OCI-LY7 (cell line): ENCODE data around the gene DRC7. TPM values are rescaled to one million over a fixed set of nuclear protein-coding genes. Genes with fewer than 3 reads are reported as not detected.

Source experiments
- BruUV-seq: library from RNA; stranded (reverse); fragments of 400-500 nt; replicated peaks from 2 replicates; lab custom pipeline; 2021; lab: Mats Ljungman, UMichigan
- CTCF ChIA-PET: fragments of 300-600 bp; sonication (Branson Sonifier 250); formaldehyde crosslinking; loops from one replicate; lab custom pipeline; 2022; ENCODE audit warnings: antibody characterized with exemption; ENCODE audit not compliant: unreplicated experiment; lab: Charles Lee
- POLR2A ChIA-PET: fragments of 300-600 bp; sonication (Branson Sonifier 250); formaldehyde crosslinking; loops from one replicate; lab custom pipeline; 2022; ENCODE audit warnings: antibody characterized with exemption; lab: Charles Lee
- DNase-seq: peaks from one replicate; pipeline ENCODE4 v3.0.0-alpha.2; 2015; ENCODE audit warnings: low spot score
- H2AFZ ChIP-seq: fragments of 200-600 bp; sonication (generic), shearing (Covaris generic); 2 replicates; pipeline ENCODE4 v1.6.1; 2014; ENCODE audit warnings: mild to moderate bottlenecking, antibody characterized with exemption, low read length, moderate library complexity
- H3K27ac ChIP-seq: fragments of 200-600 bp; sonication (generic); 2 replicates; pipeline ENCODE4 v1.5.1; 2014; ENCODE audit warnings: mixed run types, low read depth, mild to moderate bottlenecking, moderate library complexity, low read length, inconsistent platforms; ENCODE audit not compliant: poor library complexity, severe bottlenecking
- H3K36me3 ChIP-seq: fragments of 200-600 bp; sonication (generic); 2 replicates; pipeline ENCODE4 v1.6.1; 2014; ENCODE audit warnings: mild to moderate bottlenecking, antibody characterized with exemption, low read length, moderate library complexity, mixed read lengths; ENCODE audit not compliant: insufficient read depth
- H3K4me1 ChIP-seq: fragments of 200-600 bp; sonication (generic); 2 replicates; pipeline ENCODE4 v1.5.1; 2014; ENCODE audit warnings: mild to moderate bottlenecking, low read length; ENCODE audit not compliant: insufficient read depth, poor library complexity, severe bottlenecking
- H3K4me2 ChIP-seq: fragments of 200-600 bp; sonication (generic); 2 replicates; pipeline ENCODE4 v1.6.1; 2014; ENCODE audit warnings: mild to moderate bottlenecking, low read length
- H3K4me3 ChIP-seq: fragments of 200-600 bp; sonication (generic); 2 replicates; pipeline ENCODE4 v1.5.1; 2014; ENCODE audit warnings: mild to moderate bottlenecking, low read depth, low read length; ENCODE audit not compliant: poor library complexity, severe bottlenecking
- H3K79me2 ChIP-seq: fragments of 200-600 bp; sonication (generic); 2 replicates; pipeline ENCODE4 v1.6.1; 2016; ENCODE audit warnings: low read depth, mild to moderate bottlenecking, low read length, moderate library complexity, mixed read lengths; ENCODE audit not compliant: insufficient read depth
- H3K9me2 ChIP-seq: fragments of 200-600 bp; sonication (generic); 2 replicates; pipeline ENCODE4 v1.6.1; 2016; ENCODE audit warnings: mild to moderate bottlenecking, low read length, mixed read lengths; ENCODE audit not compliant: insufficient read depth
- H3K9me3 ChIP-seq: fragments of 200-600 bp; sonication (generic); 2 replicates; pipeline ENCODE4 v1.6.1; 2014; ENCODE audit warnings: mild to moderate bottlenecking, mixed run types, low read length, mixed read lengths
- H4K20me1 ChIP-seq: fragments of 200-600 bp; sonication (generic); 2 replicates; pipeline ENCODE4 v1.6.1; 2014; ENCODE audit warnings: mild to moderate bottlenecking, antibody characterized with exemption, low read length, moderate library complexity, mixed read lengths; ENCODE audit not compliant: insufficient read depth
- EZH2phosphoT487 ChIP-seq: fragments of 200-600 bp; sonication (generic); IDR thresholded peaks from 2 replicates; pipeline ENCODE4 v1.6.1; 2018; ENCODE audit warnings: low read depth, borderline replicate concordance, mild to moderate bottlenecking, mixed run types, antibody characterized with exemption, low read length, moderate library complexity, mixed read lengths
- intact Hi-C: fragments of 100-400 bp; cut with micrococcal nuclease; formaldehyde crosslinking; loops from one replicate; pipeline ENCODE4 v1.10.0; 2022; ENCODE audit not compliant: unreplicated experiment
- total RNA-seq, 2 experiments: library from RNA; depleted of rRNA in 1 of 2; stranded (reverse); fragments of >200 nt in 1 of 2; shearing (Covaris generic) in 1 of 2; gene quantifications; 2 replicates each; pipeline ENCODE4 v1.2.3, GENCODE V29; 2014 to 2022
- TF ChIP-seq, protein P1 (sequence below): fragments of 200-600 bp; sonication (generic); conservative IDR thresholded peaks from 2 replicates; pipeline ENCODE4 v1.5.1; 2014; ENCODE audit warnings: mild to moderate bottlenecking, antibody characterized with exemption, low read length, moderate library complexity, mixed read lengths

The DRC7 gene
- total RNA-seq, 2 experiments from 2014 or later, result 0.44 to 0.46 TPM

DNA sequence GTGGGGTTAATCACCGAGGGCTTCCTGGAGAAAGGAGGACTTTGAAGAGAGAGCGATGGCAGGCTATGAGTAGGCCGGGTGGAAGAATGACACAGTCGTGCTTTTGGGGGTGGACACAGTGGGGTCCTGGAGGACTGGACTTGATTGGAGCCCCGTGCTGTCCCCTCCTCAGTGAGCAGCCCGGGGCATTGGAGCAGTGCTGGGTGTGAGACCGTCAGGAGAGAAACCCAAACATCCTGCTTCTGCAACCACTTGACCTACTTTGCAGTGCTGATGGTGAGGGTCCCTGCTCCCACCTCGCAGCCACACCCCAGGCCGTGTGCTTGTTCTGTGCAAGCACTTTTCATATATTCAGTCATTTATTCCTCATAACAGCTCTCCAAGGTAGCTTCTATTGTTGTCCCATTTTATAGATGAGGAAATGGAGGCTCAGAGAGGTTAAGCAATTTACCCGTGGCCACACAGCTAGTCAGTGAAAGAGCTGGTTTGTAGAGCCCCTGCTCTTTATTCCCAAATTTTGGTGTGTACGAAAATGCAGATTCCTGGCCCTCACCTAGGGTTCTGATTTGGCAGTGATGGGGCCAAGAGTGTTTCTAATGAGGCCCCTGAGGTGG is 38.2 kb upstream of the DRC7 start:
- TF ChIP-seq, protein P1, sequence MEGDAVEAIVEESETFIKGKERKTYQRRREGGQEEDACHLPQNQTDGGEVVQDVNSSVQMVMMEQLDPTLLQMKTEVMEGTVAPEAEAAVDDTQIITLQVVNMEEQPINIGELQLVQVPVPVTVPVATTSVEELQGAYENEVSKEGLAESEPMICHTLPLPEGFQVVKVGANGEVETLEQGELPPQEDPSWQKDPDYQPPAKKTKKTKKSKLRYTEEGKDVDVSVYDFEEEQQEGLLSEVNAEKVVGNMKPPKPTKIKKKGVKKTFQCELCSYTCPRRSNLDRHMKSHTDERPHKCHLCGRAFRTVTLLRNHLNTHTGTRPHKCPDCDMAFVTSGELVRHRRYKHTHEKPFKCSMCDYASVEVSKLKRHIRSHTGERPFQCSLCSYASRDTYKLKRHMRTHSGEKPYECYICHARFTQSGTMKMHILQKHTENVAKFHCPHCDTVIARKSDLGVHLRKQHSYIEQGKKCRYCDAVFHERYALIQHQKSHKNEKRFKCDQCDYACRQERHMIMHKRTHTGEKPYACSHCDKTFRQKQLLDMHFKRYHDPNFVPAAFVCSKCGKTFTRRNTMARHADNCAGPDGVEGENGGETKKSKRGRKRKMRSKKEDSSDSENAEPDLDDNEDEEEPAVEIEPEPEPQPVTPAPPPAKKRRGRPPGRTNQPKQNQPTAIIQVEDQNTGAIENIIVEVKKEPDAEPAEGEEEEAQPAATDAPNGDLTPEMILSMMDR, result no peak
- TF ChIP-seq EZH2phosphoT487, result no peak
- BruUV-seq, result no TSS peak
- H3K27ac ChIP-seq, result no peak overlapping the region

DNA sequence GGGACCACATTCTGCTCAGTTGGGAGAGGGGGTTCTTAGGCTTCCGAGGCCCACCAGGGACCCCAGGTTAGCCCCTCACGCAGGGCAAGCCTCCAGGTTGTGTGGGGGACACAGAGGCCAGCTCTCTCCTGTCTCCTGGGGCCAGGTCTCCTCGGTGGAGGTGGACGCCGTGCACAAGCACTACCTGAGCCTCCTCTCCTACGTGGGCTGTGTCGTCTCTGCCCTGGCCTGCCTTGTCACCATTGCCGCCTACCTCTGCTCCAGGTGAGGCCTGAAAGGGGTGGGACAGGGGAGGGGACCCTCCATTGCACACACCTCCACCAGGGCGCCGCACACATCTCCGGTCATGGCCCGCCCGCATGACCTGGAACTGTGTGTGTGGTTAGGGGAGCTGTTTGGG is 37.4 kb upstream of the DRC7 start:
- intact Hi-C loops, result no loop called here
- no peak overlapping the region for H3K4me3 ChIP-seq
- no peaks in the 10 kb centered on the region for H3K79me2 ChIP-seq
- TF ChIP-seq, protein P1, result no peak
- CTCF ChIA-PET, result interaction anchor here (0.6 kb wide), 1 partner anchor 36 kb away, joined by 3 read pairs; no protein-coding TSS in a partner anchor
- BruUV-seq, result no TSS peak
- H3K4me2 ChIP-seq, result no peak overlapping the region
- no peaks in the 10 kb centered on the region for H4K20me1 ChIP-seq
- H3K36me3 ChIP-seq, result no peaks in the 10 kb centered on the region
- no peaks in the 10 kb centered on the region for H3K9me2 ChIP-seq
- H3K9me3 ChIP-seq, result no peaks in the 10 kb centered on the region
- POLR2A ChIA-PET, result no interaction called here
- H2AFZ ChIP-seq, result no peak overlapping the region
- H3K4me1 ChIP-seq, result no peaks in the 10 kb centered on the region
- no peak overlapping the region for H3K27ac ChIP-seq
- no peak for DNase-seq

More for the DNA sequence above, 38.2 kb upstream of the DRC7 start:
- no peaks in the 10 kb centered on the region for H3K9me3 ChIP-seq
- no peak for DNase-seq
- POLR2A ChIA-PET, result no interaction called here
- no peaks in the 10 kb centered on the region for H3K79me2 ChIP-seq
- CTCF ChIA-PET, result no interaction called here
- no peaks in the 10 kb centered on the region for H3K4me1 ChIP-seq
- intact Hi-C loops, result no loop called here
- H3K36me3 ChIP-seq, result no peaks in the 10 kb centered on the region
- no peaks in the 10 kb centered on the region for H3K9me2 ChIP-seq
- H2AFZ ChIP-seq, result no peak overlapping the region
- no peak overlapping the region for H3K4me3 ChIP-seq
- no peak overlapping the region for H3K4me2 ChIP-seq
- no peaks in the 10 kb centered on the region for H4K20me1 ChIP-seq

DNA sequence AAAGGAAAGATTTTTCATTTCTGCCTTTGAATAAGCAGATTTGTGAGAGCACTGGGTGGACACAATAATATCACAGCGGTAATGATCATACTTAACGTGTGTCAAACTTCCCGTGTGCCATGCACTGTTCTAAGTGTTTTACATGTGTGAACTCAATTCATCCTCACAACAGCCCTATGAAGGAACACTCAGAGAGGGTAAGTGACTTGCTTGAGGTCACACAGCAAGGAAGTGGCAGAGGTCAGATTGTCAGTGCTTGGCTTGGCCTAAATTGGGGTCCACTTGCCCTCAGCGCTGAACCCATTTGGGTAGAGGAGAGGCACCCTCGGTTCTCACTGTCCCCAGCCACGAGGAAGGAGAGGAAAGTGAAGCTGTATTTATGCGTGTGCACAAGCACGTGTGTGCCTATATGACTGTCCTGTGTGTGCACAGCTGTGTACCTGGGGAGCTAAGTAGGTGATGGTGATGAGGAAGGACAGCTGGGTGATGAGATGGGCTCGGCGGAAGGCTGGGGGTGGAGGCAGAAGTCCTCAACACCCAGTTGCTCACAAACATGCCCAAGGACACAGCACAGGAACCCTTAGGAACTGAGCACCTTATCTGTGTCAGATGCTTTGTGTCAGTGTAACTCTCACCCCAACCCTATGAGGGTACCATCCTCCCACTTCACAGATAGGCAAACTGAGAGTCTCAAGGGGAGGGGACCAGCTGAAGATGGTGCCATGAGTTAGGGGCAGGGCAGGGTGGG is 36.3 kb upstream of the DRC7 start:
- DNase-seq, result no peak
- H4K20me1 ChIP-seq, result no peaks in the 10 kb centered on the region
- no peak overlapping the region for H3K4me3 ChIP-seq
- no peaks in the 10 kb centered on the region for H3K9me3 ChIP-seq
- no peaks in the 10 kb centered on the region for H3K4me1 ChIP-seq
- H2AFZ ChIP-seq, result no peak overlapping the region
- POLR2A ChIA-PET, result no interaction called here
- H3K79me2 ChIP-seq, result no peaks in the 10 kb centered on the region
- CTCF ChIA-PET, result interaction anchor here (0.6 kb wide), 1 partner anchor 37 kb away, joined by 3 read pairs; no protein-coding TSS in a partner anchor
- H3K27ac ChIP-seq, result no peak overlapping the region
- no peaks in the 10 kb centered on the region for H3K36me3 ChIP-seq
- intact Hi-C loops, result no loop called here
- H3K4me2 ChIP-seq, result no peak overlapping the region
- TF ChIP-seq EZH2phosphoT487, result no peak
- TF ChIP-seq, protein P1, result no peak
- BruUV-seq, result no TSS peak
- H3K9me2 ChIP-seq, result no peaks in the 10 kb centered on the region
